HTERT RPE-1 (cell line): ENCODE data around the gene EME2.
"Not testable (repeated sequence)": the region's sequence is repeated elsewhere in the genome, so short reads cannot be mapped to it uniquely, and the experiment has no call there.

Experiments used
- in situ Hi-C: fragments of 300-500 bp; cut with MboI; formaldehyde crosslinking; loops from 4 replicates; pipeline ENCODE4 v1.14.3; 2020; ENCODE audit warnings: low sequenced_read_pairs

Gene EME2

GRCh38 chr16:1790261-1790610, 17.6 kb downstream of the EME2 start:
- in situ Hi-C loops = no loop called here

- in situ Hi-C loops = no loop called here
Observed at GRCh38 chr16:1790611-1791255, 18.1 kb downstream of the EME2 start.

- in situ Hi-C loops = no loop called here
Observed at GRCh38 chr16:1791256-1791942, 18.8 kb downstream of the EME2 start.

- in situ Hi-C loops = no loop called here
Observed at GRCh38 chr16:1791943-1792812, 19.6 kb downstream of the EME2 start.

GRCh38 chr16:1792836-1793577, 20.4 kb downstream of the EME2 start:
- in situ Hi-C loops = no loop called here

- in situ Hi-C loops = no loop called here
Observed at GRCh38 chr16:1793578-1794220, 21.1 kb downstream of the EME2 start, which contains the start of gene IGFALS. Gene IGFALS (minus strand): TSS chr16:1793705. CDS start chr16:1793652, 53 bp downstream.

GRCh38 chr16:1794221-1794871, 21.7 kb downstream of the EME2 start:
- in situ Hi-C loops = no loop called here

- in situ Hi-C loops = no loop called here
Observed at GRCh38 chr16:1794908-1795666, 22.5 kb downstream of the EME2 start.

- in situ Hi-C loops = not testable (repeated sequence)
Observed at GRCh38 chr16:1799263-1799662, 26.7 kb downstream of the EME2 start.

GRCh38 chr16:1800701-1801100, 28.1 kb downstream of the EME2 start:
- in situ Hi-C loops = no loop called here

GRCh38 chr16:1807626-1808025, 35.0 kb downstream of the EME2 start:
- in situ Hi-C loops = no loop called here

GRCh38 chr16:1808691-1809090, 36.1 kb downstream of the EME2 start:
- in situ Hi-C loops = no loop called here

- in situ Hi-C loops = no loop called here
Observed at GRCh38 chr16:1809281-1809801, 36.7 kb downstream of the EME2 start.

- in situ Hi-C loops = no loop called here
Observed at GRCh38 chr16:1810106-1810505, 37.5 kb downstream of the EME2 start.

- in situ Hi-C loops = no loop called here
Observed at GRCh38 chr16:1810536-1810935, 37.9 kb downstream of the EME2 start.

- in situ Hi-C loops = no loop called here
Observed at GRCh38 chr16:1812732-1813163, 40.1 kb downstream of the EME2 start.

- in situ Hi-C loops = no loop called here
Observed at GRCh38 chr16:1815461-1815860, 42.9 kb downstream of the EME2 start.

GRCh38 chr16:1816396-1817275, 44.0 kb downstream of the EME2 start:
- in situ Hi-C loops = no loop called here
